Measurements from ENCODE around the gene SLC4A2.

Gene SLC4A2

GRCh38 chr7:151063212-151063561 lies 3.8 kb downstream of the SLC4A2 start:
- Histone ChIP-seq H3K4me3 (replicated peaks; ENCODE audit: low read depth, low read length) (no peak overlapping the region), H3K36me3 (ENCODE audit: control insufficient read depth, insufficient read depth, low read length) (peaks cover 17% of the 10 kb centered on the region), H3K27me3 (replicated peaks; ENCODE audit: control insufficient read depth, insufficient read depth, low read length) (no peaks in the 10 kb centered on the region)
- no peak for DNase-seq (ENCODE audit: extremely low read depth, insufficient read length)
- TF ChIP-seq CTCF (IDR thresholded peaks at IDR 0.05; ENCODE audit: insufficient read depth, low read length, poor library complexity, severe bottlenecking), result no peak

- Histone ChIP-seq H3K4me3 (replicated peaks; ENCODE audit: low read depth, low read length) (no peak overlapping the region), H3K36me3 (ENCODE audit: control insufficient read depth, insufficient read depth, low read length) (peaks cover 18% of the 10 kb centered on the region), H3K27me3 (replicated peaks; ENCODE audit: control insufficient read depth, insufficient read depth, low read length) (no peaks in the 10 kb centered on the region)
- no peak for TF ChIP-seq CTCF (IDR thresholded peaks at IDR 0.05; ENCODE audit: insufficient read depth, low read length, poor library complexity, severe bottlenecking)
- DNase-seq (ENCODE audit: extremely low read depth, insufficient read length), result no peak
Measured at GRCh38 chr7:151064454-151064853, 5.1 kb downstream of the SLC4A2 start.

- H3K27me3 ChIP-seq (replicated peaks; ENCODE audit: control insufficient read depth, insufficient read depth, low read length), result no peaks in the 10 kb centered on the region
- DNase-seq (ENCODE audit: extremely low read depth, insufficient read length), result no peak
- peaks cover 24% of the 10 kb centered on the region for H3K36me3 ChIP-seq (ENCODE audit: control insufficient read depth, insufficient read depth, low read length)
- TF ChIP-seq CTCF (IDR thresholded peaks at IDR 0.05; ENCODE audit: insufficient read depth, low read length, poor library complexity, severe bottlenecking), result no peak
- no peak overlapping the region for H3K4me3 ChIP-seq (replicated peaks; ENCODE audit: low read depth, low read length)
Measured at GRCh38 chr7:151064993-151065392, 5.6 kb downstream of the SLC4A2 start.

- no peaks in the 10 kb centered on the region for H3K27me3 ChIP-seq (replicated peaks; ENCODE audit: control insufficient read depth, insufficient read depth, low read length)
- DNase-seq (ENCODE audit: extremely low read depth, insufficient read length), result no peak
- TF ChIP-seq CTCF (IDR thresholded peaks at IDR 0.05; ENCODE audit: insufficient read depth, low read length, poor library complexity, severe bottlenecking), result no peak
- no peak overlapping the region for H3K4me3 ChIP-seq (replicated peaks; ENCODE audit: low read depth, low read length)
- peaks cover 29% of the 10 kb centered on the region for H3K36me3 ChIP-seq (ENCODE audit: control insufficient read depth, insufficient read depth, low read length)
Measured at GRCh38 chr7:151065516-151065915, 6.1 kb downstream of the SLC4A2 start.

- no peaks in the 10 kb centered on the region for H3K27me3 ChIP-seq (replicated peaks; ENCODE audit: control insufficient read depth, insufficient read depth, low read length)
- peaks cover 34% of the 10 kb centered on the region for H3K36me3 ChIP-seq (ENCODE audit: control insufficient read depth, insufficient read depth, low read length)
- TF ChIP-seq CTCF (IDR thresholded peaks at IDR 0.05; ENCODE audit: insufficient read depth, low read length, poor library complexity, severe bottlenecking), result no peak
- DNase-seq (ENCODE audit: extremely low read depth, insufficient read length), result no peak
- no peak overlapping the region for H3K4me3 ChIP-seq (replicated peaks; ENCODE audit: low read depth, low read length)
Measured at GRCh38 chr7:151066273-151066974, 7.0 kb downstream of the SLC4A2 start.

Measured in GM06990 (cell line).